Vagina (tissue), 2 donors: ENCODE data around the gene WWP2.

Source experiments
- CTCF ChIP-seq, 3 experiments: fragments of 450-650 bp in 2 of 3; fragments of 200-600 bp in 1 of 3; sonication (generic) in 1 of 3; IDR thresholded peaks; one replicate each; pipeline ENCODE4 v1.5.1; 2017 to 2019; ENCODE audit warnings: antibody characterized with exemption in 3 of 3, mild to moderate bottlenecking in 2 of 3, moderate library complexity in 2 of 3
- POLR2A ChIP-seq, 2 donors: fragments of 450-650 bp; IDR thresholded peaks; one replicate each; pipeline ENCODE4 v1.6.1; 2017; ENCODE audit warnings: antibody characterized with exemption in 2 of 2, mild to moderate bottlenecking in 2 of 2, moderate library complexity in 2 of 2
- POLR2AphosphoS5 ChIP-seq, 2 donors: sonication (generic); formaldehyde crosslinking; IDR thresholded peaks; one replicate each; pipeline ENCODE4 v1.9.0; 2017; ENCODE audit warnings: antibody characterized with exemption in 2 of 2, mild to moderate bottlenecking in 2 of 2, low read depth in 1 of 2; ENCODE audit not compliant: insufficient read depth in 1 of 2

GRCh38 chr16:69745232-69745612, 16.9 kb upstream of the WWP2 start:
- no peak for TF ChIP-seq POLR2AphosphoS5 (IDR thresholded peaks at IDR 0.05; ENCODE audit: insufficient read depth in 1 of 2, low read depth in 1 of 2)
- TF ChIP-seq CTCF (IDR thresholded peaks at IDR 0.05) = no peak
- no peak for TF ChIP-seq POLR2A (IDR thresholded peaks at IDR 0.05)
